DMS153 treated with DMSO at 0.1 percent for 48 hours (cell line): Measurements from ENCODE around the gene RNF187.

ENCODE experiments used
- DNase-seq: peaks from one replicate; lab custom pipeline; 2025; ENCODE audit not compliant: unreplicated experiment; lab: John Stamatoyannopoulos, UW

Gene RNF187

GRCh38 chr1:228487336-228488124 lies at the start of gene RNF187:
Gene RNF187, plus strand, starts transcription at chr1:228487382.
- DNase-seq, result no peak

- no peak for DNase-seq
These were observed 49.7 kb upstream of the RNF187 start for GRCh38 chr1:228437424-228437962.

- no peak for DNase-seq
These were observed 48.9 kb upstream of the RNF187 start for GRCh38 chr1:228438266-228438665.

- DNase-seq, result no peak
These were observed 46.3 kb upstream of the RNF187 start for GRCh38 chr1:228440761-228441500.

GRCh38 chr1:228443395-228443794 lies 43.8 kb upstream of the RNF187 start:
- DNase-seq, result no peak

GRCh38 chr1:228445490-228445842 lies 41.7 kb upstream of the RNF187 start:
- no peak for DNase-seq

- peak; percentile 18 for DNase-seq
These were observed 41.1 kb upstream of the RNF187 start for GRCh38 chr1:228445843-228446650.

- DNase-seq, result no peak
These were observed 40.3 kb upstream of the RNF187 start for GRCh38 chr1:228446852-228447251.

- DNase-seq, result no peak
These were observed 38.8 kb upstream of the RNF187 start for GRCh38 chr1:228448372-228448771.

GRCh38 chr1:228450200-228450599 lies 37.0 kb upstream of the RNF187 start:
- DNase-seq, result no peak

GRCh38 chr1:228452194-228453021 lies 34.8 kb upstream of the RNF187 start:
- DNase-seq, result no peak

- DNase-seq, result no peak
These were observed 34.1 kb upstream of the RNF187 start for GRCh38 chr1:228453022-228453560.

- DNase-seq, result no peak
These were observed 33.6 kb upstream of the RNF187 start for GRCh38 chr1:228453614-228454013.

- DNase-seq, result no peak
These were observed 32.9 kb upstream of the RNF187 start for GRCh38 chr1:228454238-228454637.

GRCh38 chr1:228455715-228456114 lies 31.5 kb upstream of the RNF187 start:
- DNase-seq, result no peak

GRCh38 chr1:228456252-228457016 lies 30.7 kb upstream of the RNF187 start:
- DNase-seq, result no peak

GRCh38 chr1:228457017-228457395 lies 30.2 kb upstream of the RNF187 start:
- DNase-seq, result no peak

- DNase-seq, result peak; percentile 100
These were observed 29.6 kb upstream of the RNF187 start for GRCh38 chr1:228457396-228458176.
